NCI-H2196 (cell line): ENCODE data around the gene ARHGAP28.
"Not testable (repeated sequence)": the region's sequence is repeated elsewhere in the genome, so short reads cannot be mapped to it uniquely, and the experiment has no call there.

ENCODE experiments used
- DNase-seq: peaks from one replicate; lab custom pipeline; 2025; ENCODE audit not compliant: unreplicated experiment; lab: John Stamatoyannopoulos, UW

The ARHGAP28 gene

DNA sequence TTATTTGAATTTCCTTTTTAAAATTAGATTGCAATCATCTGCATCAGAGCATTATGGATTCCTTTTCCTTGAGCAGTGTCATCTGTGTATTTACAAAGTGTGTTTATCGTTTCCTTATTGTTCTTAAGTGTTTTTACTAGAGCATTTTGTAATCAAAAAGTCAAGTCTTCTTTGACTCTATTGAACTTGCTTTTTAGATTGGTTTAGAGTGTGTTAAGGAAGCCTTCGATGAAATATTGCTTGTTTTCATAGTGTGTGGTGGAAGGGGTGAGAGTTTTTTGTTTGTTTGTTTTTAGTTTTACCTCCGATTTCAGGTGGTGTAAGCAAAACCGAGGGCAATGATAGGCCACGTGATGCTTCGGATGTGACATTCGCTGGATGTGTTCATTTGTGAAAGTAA, 45.7 kb downstream of the ARHGAP28 start:
- no peak for DNase-seq

DNA sequence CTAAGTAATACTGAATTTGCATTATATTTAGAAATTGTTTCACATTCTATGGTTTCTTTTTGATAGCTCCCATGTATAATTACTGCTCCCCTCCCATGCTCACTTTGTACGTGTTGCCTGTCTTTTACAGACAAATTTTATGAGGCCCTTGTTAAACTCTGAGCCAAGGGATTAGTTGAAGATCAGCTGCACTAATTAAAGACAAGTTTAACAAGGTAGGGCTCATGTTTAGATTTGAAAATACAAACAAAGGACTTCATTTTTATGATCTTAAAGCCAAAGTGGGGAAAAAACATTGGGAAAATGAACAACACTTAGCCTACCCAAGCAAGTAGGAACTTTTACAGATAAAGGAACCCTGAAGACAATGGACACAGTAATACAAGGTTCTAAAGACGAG, 46.2 kb downstream of the ARHGAP28 start:
- no peak for DNase-seq

GRCh38 chr18:6776188-6776587, 46.7 kb downstream of the ARHGAP28 start:
- no peak for DNase-seq

GRCh38 chr18:6777509-6777908, 48.0 kb downstream of the ARHGAP28 start:
- DNase-seq, result no peak

GRCh38 chr18:6778459-6779247, 49.1 kb downstream of the ARHGAP28 start:
- DNase-seq, result no peak

GRCh38 chr18:6781142-6781714, 51.7 kb downstream of the ARHGAP28 start:
- no peak for DNase-seq

- DNase-seq, result no peak
Observed at GRCh38 chr18:6781796-6782195, 52.3 kb downstream of the ARHGAP28 start.

DNA sequence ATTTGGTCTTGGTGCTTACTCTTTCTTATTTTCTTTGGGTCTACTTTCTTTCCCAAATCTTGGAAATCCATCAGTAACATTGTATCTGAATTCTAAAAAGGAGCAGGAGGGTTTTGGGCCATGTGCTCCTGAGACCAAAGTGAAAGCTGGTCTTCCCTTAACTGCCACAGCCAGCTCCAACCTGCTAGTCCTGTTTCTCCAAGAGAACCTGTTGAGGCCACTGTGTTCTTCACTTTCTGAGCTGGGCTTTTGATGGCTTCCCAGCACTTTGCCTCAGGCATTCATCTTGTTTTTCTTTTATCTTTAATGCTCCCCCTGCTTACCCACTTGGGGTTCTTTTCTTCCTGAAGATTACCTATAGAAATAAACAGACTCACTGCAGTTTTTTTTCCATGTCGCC, 53.3 kb downstream of the ARHGAP28 start:
- DNase-seq, result no peak

DNA sequence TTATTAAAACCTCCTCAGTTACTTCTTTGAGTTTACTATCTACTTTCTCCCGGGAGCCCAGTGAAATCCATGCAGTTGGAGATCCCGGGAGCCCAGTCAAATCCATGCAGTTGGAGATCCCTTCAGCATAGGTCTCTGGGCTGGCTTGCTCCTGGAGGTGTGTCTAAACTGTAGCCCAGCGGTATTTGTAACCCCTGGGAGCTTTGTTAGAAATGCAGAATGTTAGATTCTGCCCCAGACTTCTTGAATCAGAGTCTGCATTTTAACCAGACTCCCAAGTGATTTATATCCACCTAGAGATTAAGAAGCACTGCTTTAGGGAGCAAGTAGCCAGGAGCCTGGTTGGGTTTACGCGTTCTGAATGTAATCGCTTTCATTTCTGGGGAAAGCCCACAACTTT, 54.5 kb downstream of the ARHGAP28 start:
- no peak for DNase-seq

DNA sequence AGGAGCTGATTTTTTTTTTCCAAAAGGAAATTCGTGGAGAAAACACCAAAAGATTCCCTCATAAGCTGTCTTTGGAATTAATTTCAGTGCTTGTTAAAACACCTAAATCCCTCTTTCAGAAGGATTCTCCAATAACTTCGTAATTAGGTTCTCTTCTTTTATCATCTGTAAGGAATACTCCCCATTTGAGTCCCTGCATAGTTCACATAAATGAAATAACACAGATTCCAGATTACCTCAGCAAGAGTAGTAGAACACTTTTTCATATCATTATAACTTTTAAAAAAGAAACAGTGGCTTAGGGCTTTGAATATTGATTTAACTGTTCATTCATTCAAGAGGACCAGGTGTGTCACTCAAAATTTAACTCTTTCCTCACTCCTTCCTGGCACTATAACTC, 55.5 kb downstream of the ARHGAP28 start:
- DNase-seq, result no peak

DNA sequence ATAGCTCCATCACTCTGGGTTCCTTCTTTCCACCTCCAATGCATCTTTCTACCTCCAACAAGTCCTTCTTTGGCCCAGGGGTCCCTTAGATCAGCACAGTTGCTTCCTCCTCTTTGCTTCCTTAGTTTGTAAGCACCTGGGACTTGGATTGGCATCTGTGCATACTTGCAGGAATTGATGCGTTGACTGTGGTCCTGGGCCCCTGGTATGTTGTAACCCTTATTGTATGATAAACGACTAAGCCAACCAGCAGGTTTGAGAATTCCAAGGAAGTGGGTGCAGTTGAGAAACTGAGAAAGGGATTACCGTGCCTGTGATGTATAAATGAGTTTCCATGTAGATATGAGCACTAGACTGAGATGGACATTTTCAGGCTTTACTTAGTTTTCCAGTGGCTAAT, 55.9 kb downstream of the ARHGAP28 start:
- DNase-seq, result no peak

- no peak for DNase-seq
Observed at GRCh38 chr18:6792391-6792790, 62.9 kb downstream of the ARHGAP28 start.

GRCh38 chr18:6793455-6793854, 63.9 kb downstream of the ARHGAP28 start:
- DNase-seq, result no peak

DNA sequence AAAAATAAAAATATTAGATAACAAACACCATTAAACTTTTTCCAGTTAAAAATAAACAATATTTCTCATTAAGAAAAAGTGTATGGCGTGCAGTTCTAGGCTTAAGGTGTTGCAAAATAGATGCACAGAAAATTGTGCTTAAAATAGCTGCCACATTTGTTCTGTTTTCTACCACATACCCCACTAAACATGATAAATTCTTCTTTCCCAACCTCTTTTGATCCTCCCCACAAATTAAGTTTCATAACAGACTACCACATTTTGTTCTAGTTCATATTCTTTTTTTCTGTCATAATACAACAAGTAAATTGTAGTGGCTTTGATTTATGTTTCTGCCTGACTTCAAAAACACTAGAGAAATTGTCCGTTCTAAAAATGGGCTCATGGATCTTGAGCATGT, 64.5 kb downstream of the ARHGAP28 start:
- DNase-seq, result no peak

DNA sequence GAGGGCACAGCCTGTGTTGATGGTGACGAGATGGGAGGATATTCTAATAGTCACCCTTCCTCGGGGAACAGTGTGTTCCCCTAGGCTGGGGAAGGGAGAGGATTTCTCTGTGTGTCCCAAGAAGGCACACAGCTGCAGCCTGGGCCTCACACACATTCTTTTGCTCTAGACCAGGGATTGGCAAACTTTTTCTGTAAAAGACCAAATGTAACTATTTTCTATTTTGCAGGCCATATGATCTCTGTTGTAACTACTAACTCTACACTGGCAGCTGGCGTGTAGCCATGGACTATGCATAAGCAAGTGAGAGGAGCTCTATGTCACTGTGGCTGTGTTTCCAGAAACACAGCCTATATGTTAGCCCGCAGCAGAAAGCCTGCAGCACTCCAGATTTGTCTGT, 65.8 kb downstream of the ARHGAP28 start:
- DNase-seq, result no peak

- no peak for DNase-seq
Observed at GRCh38 chr18:6796511-6796910, 67.0 kb downstream of the ARHGAP28 start.

DNA sequence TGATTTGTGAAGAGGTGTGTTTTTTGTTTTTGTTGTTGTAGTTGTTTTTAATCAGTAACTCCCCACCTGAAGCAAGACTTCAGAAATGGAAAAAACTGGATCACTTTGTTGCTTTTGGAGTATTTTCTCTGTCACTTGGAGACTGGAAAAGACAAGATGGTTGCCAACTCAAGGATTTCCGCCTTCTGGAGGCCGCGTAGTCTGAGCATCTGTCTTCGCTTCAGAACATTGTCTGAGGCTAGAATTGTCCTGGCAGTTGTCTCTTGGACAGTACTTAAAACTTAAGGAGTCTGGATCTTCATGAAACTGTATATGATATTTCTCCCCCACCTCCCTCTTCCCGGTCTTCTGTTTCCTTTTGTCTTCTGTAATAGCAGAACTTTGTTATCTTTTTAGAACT, 67.7 kb downstream of the ARHGAP28 start:
- DNase-seq, result no peak

DNA sequence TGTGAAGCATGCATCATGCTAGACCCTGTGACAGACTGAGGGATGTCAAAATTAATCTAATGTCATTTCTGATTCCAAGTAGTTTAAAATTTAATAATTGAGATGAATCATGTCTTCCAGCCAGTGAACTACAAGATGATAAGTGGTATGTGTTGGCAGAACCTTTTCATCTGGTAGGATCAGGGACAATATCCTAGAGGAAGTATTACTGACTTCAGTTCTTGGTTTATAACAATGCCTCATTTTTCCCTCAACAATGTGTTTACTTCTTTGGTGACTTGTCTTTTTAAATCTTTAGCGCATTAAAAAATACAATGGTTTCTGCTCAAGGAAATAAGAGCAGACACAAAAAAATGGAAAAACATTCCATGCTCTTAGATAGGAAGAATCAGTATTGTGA, 69.4 kb downstream of the ARHGAP28 start:
- no peak for DNase-seq

DNA sequence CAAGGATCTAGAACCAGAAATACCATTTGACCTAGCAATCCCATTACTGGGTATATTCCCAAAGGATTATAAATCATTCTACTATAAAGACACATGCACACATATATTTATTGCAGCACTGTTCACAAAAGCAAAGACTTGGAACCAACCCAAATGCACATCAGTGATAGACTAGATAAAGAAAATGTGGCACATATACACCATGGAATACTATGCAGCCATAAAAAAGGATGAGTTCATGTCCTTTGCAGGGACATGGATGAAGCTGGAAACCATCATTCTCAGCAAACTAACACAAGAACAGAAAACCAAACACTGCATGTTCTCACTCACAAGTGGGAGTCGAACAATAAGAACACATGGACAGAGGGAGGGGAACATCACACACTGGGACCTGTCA, 70.8 kb downstream of the ARHGAP28 start:
- DNase-seq, result not testable (repeated sequence)

GRCh38 chr18:6807515-6808257, 78.2 kb downstream of the ARHGAP28 start:
- no peak for DNase-seq

GRCh38 chr18:6810191-6810590, 80.7 kb downstream of the ARHGAP28 start:
- no peak for DNase-seq

DNA sequence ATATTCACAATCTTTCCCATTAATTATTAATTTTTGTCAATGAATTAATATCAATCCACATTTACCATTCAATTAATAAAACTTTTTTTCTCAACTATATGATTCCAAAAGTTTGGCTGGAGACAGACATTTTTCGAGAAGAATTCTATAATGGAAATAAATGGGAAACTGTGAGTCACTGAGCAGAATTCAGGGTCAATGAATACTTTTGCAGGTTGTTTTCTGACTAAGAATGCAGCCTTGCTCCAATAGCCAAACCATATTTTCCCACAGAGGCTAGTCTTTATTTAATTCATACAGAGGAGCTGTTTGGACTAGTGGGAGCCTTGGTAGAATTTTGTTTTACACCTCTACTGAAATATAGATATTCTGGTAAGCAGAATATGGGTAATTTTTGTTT, 82.3 kb downstream of the ARHGAP28 start:
- no peak for DNase-seq
